Skeletal muscle tissue (tissue), 4 donors: ENCODE measurements around the gene DRD1. TPM values are rescaled to one million over a fixed set of nuclear protein-coding genes. Genes with fewer than 3 reads are reported as not detected.

Source experiments
- H3K27ac ChIP-seq: one replicate; pipeline ENCODE4 v1.7.0; 2013; ENCODE audit warnings: mild to moderate bottlenecking, low read depth, low read length, inconsistent platforms
- H3K27me3 ChIP-seq, 3 donors: one replicate each; pipeline ENCODE4 v1.7.0; 2013; ENCODE audit warnings: low read length in 3 of 3; ENCODE audit not compliant: control insufficient read depth in 3 of 3, insufficient read depth in 3 of 3
- H3K36me3 ChIP-seq, 3 donors: one replicate each; pipeline ENCODE4 v1.7.0; 2013; ENCODE audit warnings: low read length in 3 of 3; ENCODE audit not compliant: control insufficient read depth in 3 of 3, insufficient read depth in 3 of 3
- H3K4me1 ChIP-seq, 3 donors: one replicate each; pipeline ENCODE4 v1.7.0; 2013; ENCODE audit warnings: low read length in 3 of 3, mild to moderate bottlenecking in 3 of 3; ENCODE audit not compliant: control insufficient read depth in 3 of 3, insufficient read depth in 3 of 3
- H3K4me3 ChIP-seq, 3 donors: one replicate each; pipeline ENCODE4 v1.7.0; 2013; ENCODE audit warnings: low read length in 3 of 3
- H3K9ac ChIP-seq, 3 donors: one replicate each; pipeline ENCODE4 v1.7.0; 2013; ENCODE audit warnings: low read length in 3 of 3, mild to moderate bottlenecking in 3 of 3, moderate library complexity in 2 of 3, low read depth in 1 of 3
- H3K9me3 ChIP-seq, 3 donors: one replicate each; pipeline ENCODE4 v1.7.0; 2013; ENCODE audit warnings: low read length in 3 of 3; ENCODE audit not compliant: control insufficient read depth in 3 of 3
- total RNA-seq: library from RNA; depleted of rRNA; stranded (reverse); fragments of >200 nt; gene quantifications from one replicate; pipeline ENCODE4 v1.2.3, GENCODE V29; 2014
- donor health status: Osteomylitis.

Gene DRD1
- total RNA-seq, 1 donor from 2014 or later: not detected

GRCh38 chr5:175469916-175470315 is 25.9 kb upstream of the DRD1 start:
- Histone ChIP-seq H3K36me3 (no peaks in the 10 kb centered on the region), H3K9ac (no peak overlapping the region), H3K27ac (no peak overlapping the region), H3K9me3 (no peaks in the 10 kb centered on the region), H3K4me1 (peaks cover 0 to 5% (median 0%) of the 10 kb centered on the region in 3 donors), H3K27me3 (peaks cover 0 to 3% (median 2%) of the 10 kb centered on the region in 3 donors), H3K4me3 (no peak overlapping the region)

- Histone ChIP-seq H3K27ac (no peak overlapping the region), H3K27me3 (peaks cover 0 to 3% (median 2%) of the 10 kb centered on the region in 3 donors), H3K36me3 (no peaks in the 10 kb centered on the region), H3K4me3 (no peak overlapping the region), H3K4me1 (peaks cover 0 to 5% (median 0%) of the 10 kb centered on the region in 3 donors), H3K9ac (no peak overlapping the region), H3K9me3 (no peaks in the 10 kb centered on the region)
Observed at GRCh38 chr5:175468892-175469291, 24.9 kb upstream of the DRD1 start.

GRCh38 chr5:175467983-175468690 is 24.2 kb upstream of the DRD1 start:
- Histone ChIP-seq H3K9ac (no peak overlapping the region), H3K4me1 (peaks cover 0 to 5% (median 0%) of the 10 kb centered on the region in 3 donors), H3K27me3 (peaks cover 0 to 3% (median 2%) of the 10 kb centered on the region in 3 donors), H3K4me3 (no peak overlapping the region), H3K36me3 (no peaks in the 10 kb centered on the region), H3K27ac (no peak overlapping the region), H3K9me3 (no peaks in the 10 kb centered on the region)

- Histone ChIP-seq H3K4me3 (no peak overlapping the region), H3K27ac (no peak overlapping the region), H3K9ac (no peak overlapping the region), H3K36me3 (no peaks in the 10 kb centered on the region), H3K9me3 (no peaks in the 10 kb centered on the region), H3K4me1 (peaks cover 0 to 5% (median 0%) of the 10 kb centered on the region in 3 donors), H3K27me3 (peaks cover 0 to 3% (median 2%) of the 10 kb centered on the region in 3 donors)
Observed at GRCh38 chr5:175466700-175467318, 22.8 kb upstream of the DRD1 start.

GRCh38 chr5:175465282-175465681 is 21.3 kb upstream of the DRD1 start:
- Histone ChIP-seq H3K27ac (no peak overlapping the region), H3K4me1 (peaks cover 0 to 5% (median 0%) of the 10 kb centered on the region in 3 donors), H3K4me3 (no peak overlapping the region), H3K36me3 (no peaks in the 10 kb centered on the region), H3K9ac (no peak overlapping the region), H3K9me3 (no peaks in the 10 kb centered on the region), H3K27me3 (peaks cover 0 to 3% (median 2%) of the 10 kb centered on the region in 3 donors)

- Histone ChIP-seq H3K9ac (no peak overlapping the region), H3K36me3 (no peaks in the 10 kb centered on the region), H3K9me3 (no peaks in the 10 kb centered on the region), H3K27ac (no peak overlapping the region), H3K4me1 (peaks cover 0 to 5% (median 0%) of the 10 kb centered on the region in 3 donors), H3K4me3 (no peak overlapping the region), H3K27me3 (peaks cover 0 to 3% (median 2%) of the 10 kb centered on the region in 3 donors)
Observed at GRCh38 chr5:175464942-175465233, 20.9 kb upstream of the DRD1 start.

GRCh38 chr5:175464074-175464941 is 20.3 kb upstream of the DRD1 start:
- no peak overlapping the region for H3K27ac ChIP-seq
- no peak overlapping the region for H3K4me3 ChIP-seq
- peaks cover 0 to 3% (median 2%) of the 10 kb centered on the region in 3 donors for H3K27me3 ChIP-seq
- no peak overlapping the region for H3K9ac ChIP-seq
- peaks cover 0 to 5% (median 0%) of the 10 kb centered on the region in 3 donors for H3K4me1 ChIP-seq
- H3K9me3 ChIP-seq: no peaks in the 10 kb centered on the region
- H3K36me3 ChIP-seq: no peaks in the 10 kb centered on the region

GRCh38 chr5:175463641-175464040 is 19.7 kb upstream of the DRD1 start:
- Histone ChIP-seq H3K9me3 (no peaks in the 10 kb centered on the region), H3K9ac (no peak overlapping the region), H3K27me3 (peaks cover 2 to 7% (median 3%) of the 10 kb centered on the region in 3 donors), H3K4me1 (peaks cover 0 to 5% (median 0%) of the 10 kb centered on the region in 3 donors), H3K4me3 (no peak overlapping the region), H3K27ac (no peak overlapping the region), H3K36me3 (no peaks in the 10 kb centered on the region)

- peaks cover 1 to 7% (median 2%) of the 10 kb centered on the region in 3 donors for H3K27me3 ChIP-seq
- H3K9ac ChIP-seq: no peak overlapping the region
- no peak overlapping the region for H3K4me3 ChIP-seq
- H3K27ac ChIP-seq: no peak overlapping the region
- no peaks in the 10 kb centered on the region for H3K36me3 ChIP-seq
- H3K4me1 ChIP-seq: peaks cover 0 to 4% (median 0%) of the 10 kb centered on the region in 3 donors
- H3K9me3 ChIP-seq: no peaks in the 10 kb centered on the region
Observed at GRCh38 chr5:175461370-175461769, 17.4 kb upstream of the DRD1 start.
